CD4-positive, alpha-beta memory T cell (primary cell): Measurements from ENCODE around the gene WDFY2. TPM values are rescaled to one million over a fixed set of nuclear protein-coding genes. Genes with fewer than 3 reads are reported as not detected.
A peak's percentile ranks its signal among the peaks of the same experiment; 100 is the strongest.
"Not testable (repeated sequence)": the region's sequence is repeated elsewhere in the genome, so short reads cannot be mapped to it uniquely, and the experiment has no call there.

Experiments used
- CTCF ChIA-PET: fragments of 350-600 bp; sonication (Branson Sonifier 250); formaldehyde crosslinking; loops from one replicate; lab custom pipeline; 2021; ENCODE audit warnings: inconsistent platforms; ENCODE audit not compliant: partially characterized antibody; lab: Charles Lee
- POLR2A ChIA-PET: fragments of 350-600 bp; sonication (Branson Sonifier 250); formaldehyde crosslinking; loops from one replicate; lab custom pipeline; 2021; ENCODE audit not compliant: partially characterized antibody; lab: Charles Lee
- DNase-seq, 5 donors: peaks; one replicate each; pipeline versions ENCODE4 v3.0.0 to v3.0.0-alpha.2; 2020 to 2022; ENCODE audit warnings: mixed read lengths in 1 of 5
- H3K27ac ChIP-seq: one replicate; pipeline ENCODE4 v1.7.0; 2013; ENCODE audit warnings: low read depth, low read length
- H3K27me3 ChIP-seq: 2 replicates; pipeline ENCODE4 v1.7.0; 2013; ENCODE audit warnings: mild to moderate bottlenecking, low read length, moderate library complexity; ENCODE audit not compliant: insufficient read depth
- H3K36me3 ChIP-seq: 2 replicates; pipeline ENCODE4 v1.7.0; 2013; ENCODE audit warnings: mild to moderate bottlenecking, low read length, moderate library complexity; ENCODE audit not compliant: insufficient read depth
- H3K4me1 ChIP-seq: 2 replicates; pipeline ENCODE4 v1.7.0; 2013; ENCODE audit warnings: mild to moderate bottlenecking, low read length, moderate library complexity; ENCODE audit not compliant: insufficient read depth
- H3K4me3 ChIP-seq, 2 donors: one replicate each; pipeline ENCODE4 v1.7.0; 2013; ENCODE audit warnings: low read length in 2 of 2, mild to moderate bottlenecking in 1 of 2
- H3K9me3 ChIP-seq, 2 donors: one replicate each; pipeline ENCODE4 v1.7.0; 2013; ENCODE audit warnings: low read length in 2 of 2, control low read depth in 1 of 2; ENCODE audit not compliant: control insufficient read depth in 1 of 2
- H3K27ac Mint-ChIP-seq, 7 donors: one replicate each; pipeline ENCODE4 v1.8.0; 2020 to 2021; ENCODE audit warnings: mixed read lengths in 7 of 7, mild to moderate bottlenecking in 6 of 7, inconsistent platforms in 3 of 7, moderate library complexity in 3 of 7
- H3K27me3 Mint-ChIP-seq, 2 donors: one replicate each; pipeline ENCODE4 v1.8.0; 2020 to 2021; ENCODE audit warnings: mixed read lengths in 2 of 2
- H3K36me3 Mint-ChIP-seq, 2 donors: one replicate each; pipeline ENCODE4 v1.8.0; 2020 to 2021; ENCODE audit warnings: mixed read lengths in 2 of 2, inconsistent platforms in 1 of 2, mild to moderate bottlenecking in 1 of 2
- H3K4me1 Mint-ChIP-seq, 4 donors: one replicate each; pipeline ENCODE4 v1.8.0; 2020 to 2021; ENCODE audit warnings: mixed read lengths in 4 of 4, mild to moderate bottlenecking in 1 of 4
- H3K4me3 Mint-ChIP-seq, 8 donors: one replicate each; pipeline ENCODE4 v1.8.0; 2020 to 2021; ENCODE audit warnings: mixed read lengths in 8 of 8, mild to moderate bottlenecking in 7 of 8, moderate library complexity in 6 of 8, inconsistent platforms in 3 of 8
- H3K9me3 Mint-ChIP-seq, 8 donors: one replicate each; pipeline ENCODE4 v1.8.0; 2020 to 2021; ENCODE audit warnings: mixed read lengths in 8 of 8, mild to moderate bottlenecking in 5 of 8, inconsistent platforms in 3 of 8, moderate library complexity in 1 of 8
- intact Hi-C: fragments of 100-400 bp; cut with micrococcal nuclease; formaldehyde crosslinking; loops from one replicate; pipeline ENCODE4 v1.15.1; 2023
- polyA plus RNA-seq, 2 donors: library from polyadenylated mRNA; unstranded; fragments of 300-500 nt; fragmentation: Illumina TruSeq; gene quantifications; one replicate each; pipeline ENCODE4 v1.2.3, GENCODE V29; 2021
- total RNA-seq, 2 experiments: library from RNA; stranded (reverse); gene quantifications; one replicate each; pipeline ENCODE4 v1.2.3, GENCODE V29; 2021

The WDFY2 gene
- total and polyA plus RNA-seq, 4 experiments from 2014 or later: 3.8 to 21.8 (median 14.5) TPM

DNA sequence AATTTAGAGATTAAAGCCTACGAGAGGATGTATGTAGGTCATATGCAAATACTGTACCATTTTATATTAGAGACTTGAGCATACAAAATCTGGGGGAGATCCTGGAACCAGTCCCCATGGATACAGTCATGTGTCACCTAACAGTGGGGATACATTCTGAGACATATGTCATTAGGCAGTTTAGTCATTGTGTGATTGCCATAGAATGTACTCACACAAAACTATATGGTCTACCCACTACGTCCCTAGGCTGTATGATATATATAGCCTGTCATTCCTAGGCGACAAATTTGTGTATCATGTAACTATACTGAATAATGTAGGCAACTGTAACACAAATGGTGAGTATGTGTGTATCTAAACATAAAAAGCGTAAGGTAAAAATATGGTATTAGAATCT is 62.8 kb downstream of the WDFY2 start:
- no peak for DNase-seq
- H3K36me3 Mint-ChIP-seq: peaks cover 9 to 18% of the 10 kb centered on the region in 2 donors
- POLR2A ChIA-PET: interaction anchor here (1.2 to 4.3 kb wide), 5 partner anchors 12 to 195 kb away, joined by 3 to 66 read pairs (median 4); partner anchors contain the start of gene INTS6
- H3K27me3 Mint-ChIP-seq: no peaks in the 10 kb centered on the region
- peak overlapping the region in 3 of 8 donors; percentile 84 to 89 (median 85) for H3K4me3 Mint-ChIP-seq
- intact Hi-C loops: loop anchor here (5.0 kb wide), 1 partner anchor 195 kb away; the partner anchor contains the start of gene INTS6
- Histone ChIP-seq H3K9me3 (no peaks in the 10 kb centered on the region), H3K4me1 (peaks cover 51% of the 10 kb centered on the region), H3K36me3 (no peaks in the 10 kb centered on the region), H3K27ac (peak overlapping the region; percentile 74), H3K4me3 (no peak overlapping the region), H3K27me3 (no peaks in the 10 kb centered on the region)
- peaks cover 52 to 69% (median 57%) of the 10 kb centered on the region in 4 donors for H3K4me1 Mint-ChIP-seq
- H3K9me3 Mint-ChIP-seq: peaks cover 0 to 4% (median 0%) of the 10 kb centered on the region in 8 donors
- CTCF ChIA-PET: interaction anchor here (1.2 to 2.0 kb wide), 2 partner anchors 62 to 168 kb away, joined by 3 to 5 read pairs; no protein-coding TSS in a partner anchor
- peak overlapping the region; percentile 97 to 100 (median 98) for H3K27ac Mint-ChIP-seq

DNA sequence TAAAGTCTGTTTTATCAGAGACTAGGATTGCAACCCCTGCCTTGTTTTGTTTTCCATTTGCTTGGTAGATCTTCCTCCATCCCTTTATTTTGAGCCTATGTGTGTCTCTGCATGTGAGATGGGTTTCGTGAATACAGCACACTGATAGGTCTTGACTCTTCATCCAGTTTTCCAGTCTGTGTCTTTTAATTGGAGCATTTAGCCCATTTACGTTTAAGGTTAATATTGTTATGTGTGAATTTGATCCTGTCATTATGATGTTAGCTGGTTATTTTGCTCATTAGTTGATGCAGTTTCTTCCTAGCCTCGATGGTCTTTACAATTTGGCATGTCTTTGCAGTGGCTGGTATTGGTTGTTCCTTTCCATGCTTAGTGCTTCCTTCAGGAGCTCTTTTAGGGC is 67.9 kb downstream of the WDFY2 start:
- CTCF ChIA-PET, H3K36me3 ChIP-seq, H3K27ac Mint-ChIP-seq, POLR2A ChIA-PET, H3K27me3 Mint-ChIP-seq, DNase-seq, intact Hi-C loops, H3K27ac ChIP-seq, H3K4me1 ChIP-seq, H3K4me3 ChIP-seq, H3K4me3 Mint-ChIP-seq, H3K27me3 ChIP-seq, H3K9me3 ChIP-seq: not testable (repeated sequence)
- Mint-ChIP-seq H3K9me3 (peaks cover 0 to 33% (median 21%) of the 10 kb centered on the region in 8 donors), H3K4me1 (peaks cover 16 to 41% (median 28%) of the 10 kb centered on the region in 4 donors), H3K36me3 (peaks cover 23 to 41% of the 10 kb centered on the region in 2 donors)

DNA sequence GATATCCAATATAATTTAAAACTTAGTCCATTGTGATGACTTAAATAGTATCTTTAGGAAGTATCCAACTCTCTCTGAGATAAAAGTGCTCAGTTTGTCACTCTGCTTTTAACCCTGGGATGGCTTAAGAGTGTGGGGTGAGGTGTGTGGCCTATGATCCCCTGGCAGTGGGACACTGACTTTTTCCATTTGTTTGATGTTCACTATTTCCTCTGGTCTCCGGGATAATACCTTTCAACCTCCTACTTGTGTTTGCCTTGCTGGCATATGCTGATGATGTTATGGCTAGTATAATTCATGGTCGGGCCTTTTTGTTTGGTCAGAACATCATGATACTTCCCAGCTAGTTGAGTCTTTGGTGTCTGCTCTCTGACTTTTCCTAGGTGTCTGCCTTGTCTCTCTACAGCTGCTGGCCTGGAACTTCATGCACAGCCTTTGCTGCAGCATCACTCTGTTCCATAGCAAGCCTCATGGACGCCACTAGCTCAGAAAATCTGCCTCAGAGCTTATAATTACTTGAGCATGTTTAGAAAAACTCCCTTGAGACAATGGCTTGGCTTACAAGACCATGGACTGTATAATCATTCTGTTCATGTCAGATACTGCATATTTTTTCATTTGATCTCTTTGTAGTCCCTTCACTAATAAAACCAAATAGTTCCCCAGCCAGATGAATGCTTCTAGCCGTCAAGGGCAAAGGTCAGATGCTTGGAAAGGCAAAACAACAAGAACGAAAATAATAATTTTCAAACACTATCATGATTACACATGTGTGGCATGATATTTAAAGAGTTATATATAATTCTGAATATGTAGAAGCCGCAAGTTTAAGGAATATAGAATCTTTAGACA is 75.2 kb downstream of the WDFY2 start:
- no peaks in the 10 kb centered on the region for H3K27me3 ChIP-seq
- no peaks in the 10 kb centered on the region for H3K4me1 ChIP-seq
- no peaks in the 10 kb centered on the region for H3K36me3 ChIP-seq
- peaks cover 5 to 33% (median 18%) of the 10 kb centered on the region in 8 donors for H3K9me3 Mint-ChIP-seq
- H3K4me3 Mint-ChIP-seq: peak overlapping the region in 1 of 8 donors; percentile 41
- intact Hi-C loops: no loop called here
- H3K27ac Mint-ChIP-seq: peak overlapping the region in 1 of 7 donors; percentile 47
- H3K27ac ChIP-seq: no peak overlapping the region
- H3K4me3 ChIP-seq: no peak overlapping the region
- ChIA-PET POLR2A (interaction anchor here (1.0 kb wide), 1 partner anchor 45 kb away, joined by 3 read pairs; no protein-coding TSS in a partner anchor), CTCF (no interaction called here)
- H3K4me1 Mint-ChIP-seq: peaks cover 10 to 30% (median 11%) of the 10 kb centered on the region in 4 donors
- no peaks in the 10 kb centered on the region for H3K27me3 Mint-ChIP-seq
- no peak for DNase-seq
- peaks cover 26 to 48% of the 10 kb centered on the region in 2 donors for H3K36me3 Mint-ChIP-seq
- no peaks in the 10 kb centered on the region for H3K9me3 ChIP-seq

DNA sequence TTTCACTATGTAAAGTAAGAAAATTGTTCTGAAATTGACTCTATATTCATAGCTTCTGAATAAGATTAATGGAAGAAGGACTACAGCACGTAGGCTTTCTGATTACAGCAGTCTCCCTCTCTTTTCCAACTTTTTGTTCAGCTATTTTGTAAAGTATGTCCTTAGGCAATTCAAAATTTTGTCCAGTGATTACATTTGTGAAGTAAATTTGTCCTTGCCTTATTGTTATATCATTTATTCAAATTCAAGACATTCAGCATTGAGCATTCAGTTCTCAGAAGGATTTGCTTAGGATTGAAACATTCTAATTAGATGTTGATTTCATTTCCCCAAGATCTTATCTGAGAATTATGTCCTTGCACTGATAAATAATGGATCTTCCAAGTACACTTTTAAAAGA is 76.6 kb downstream of the WDFY2 start:
- ChIA-PET POLR2A (no interaction called here), CTCF (no interaction called here)
- Histone ChIP-seq H3K27me3 (no peaks in the 10 kb centered on the region), H3K36me3 (no peaks in the 10 kb centered on the region), H3K4me3 (no peak overlapping the region), H3K4me1 (no peaks in the 10 kb centered on the region), H3K27ac (no peak overlapping the region), H3K9me3 (no peaks in the 10 kb centered on the region)
- no peaks in the 10 kb centered on the region for H3K27me3 Mint-ChIP-seq
- no peak for DNase-seq
- peaks cover 18 to 37% of the 10 kb centered on the region in 2 donors for H3K36me3 Mint-ChIP-seq
- peaks cover 3 to 22% (median 11%) of the 10 kb centered on the region in 8 donors for H3K9me3 Mint-ChIP-seq
- H3K4me3 Mint-ChIP-seq: no peak overlapping the region
- peaks cover 12 to 26% (median 14%) of the 10 kb centered on the region in 4 donors for H3K4me1 Mint-ChIP-seq
- intact Hi-C loops: no loop called here
- no peak overlapping the region for H3K27ac Mint-ChIP-seq

DNA sequence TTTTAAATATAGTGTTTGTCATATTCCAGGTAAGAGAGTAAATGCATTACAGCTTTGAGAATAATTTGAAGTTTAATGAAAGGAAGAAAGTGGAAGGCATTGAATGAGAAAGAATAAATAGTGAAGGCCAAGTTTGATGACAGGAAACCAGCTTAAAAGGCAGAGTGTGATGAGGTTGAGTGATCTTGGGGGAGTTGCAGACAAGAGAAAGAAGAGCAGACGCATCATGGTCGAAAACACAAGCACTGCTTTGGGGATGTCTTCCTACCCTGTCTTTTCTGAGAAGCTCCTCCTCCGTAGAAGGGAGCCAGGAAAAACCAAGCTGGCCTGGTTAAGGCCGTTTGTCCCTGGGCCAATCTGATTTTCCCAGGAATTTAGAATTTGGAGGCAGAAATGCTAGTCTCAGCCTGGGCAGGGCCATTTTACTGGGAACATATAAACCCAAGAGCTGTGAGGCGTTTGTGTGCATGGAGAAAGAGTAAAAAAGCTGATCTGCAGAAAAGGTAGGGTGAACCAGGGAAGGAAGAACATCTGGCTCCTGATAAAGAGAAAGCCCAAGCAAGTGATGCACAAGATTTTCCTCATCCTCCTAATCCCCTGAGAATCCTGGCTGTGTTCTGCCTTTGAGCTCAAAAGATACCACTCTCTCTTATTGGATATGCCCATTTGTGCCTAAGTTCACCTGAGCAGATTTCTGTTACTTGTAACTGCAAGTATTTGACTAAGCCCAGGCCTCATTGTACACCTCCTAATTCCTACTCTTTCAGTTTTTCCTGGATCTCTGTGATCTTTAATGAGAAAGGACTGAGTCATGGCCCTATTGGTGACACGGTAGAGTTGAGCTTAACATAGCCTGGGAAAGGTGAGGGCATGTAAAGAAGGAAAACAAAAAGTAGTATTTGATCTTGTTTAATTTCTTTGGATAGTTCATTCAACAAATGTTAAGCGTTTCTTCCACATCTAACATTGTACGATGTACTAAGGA is 80.0 kb downstream of the WDFY2 start:
- no peaks in the 10 kb centered on the region for H3K27me3 Mint-ChIP-seq
- no peak for DNase-seq

DNA sequence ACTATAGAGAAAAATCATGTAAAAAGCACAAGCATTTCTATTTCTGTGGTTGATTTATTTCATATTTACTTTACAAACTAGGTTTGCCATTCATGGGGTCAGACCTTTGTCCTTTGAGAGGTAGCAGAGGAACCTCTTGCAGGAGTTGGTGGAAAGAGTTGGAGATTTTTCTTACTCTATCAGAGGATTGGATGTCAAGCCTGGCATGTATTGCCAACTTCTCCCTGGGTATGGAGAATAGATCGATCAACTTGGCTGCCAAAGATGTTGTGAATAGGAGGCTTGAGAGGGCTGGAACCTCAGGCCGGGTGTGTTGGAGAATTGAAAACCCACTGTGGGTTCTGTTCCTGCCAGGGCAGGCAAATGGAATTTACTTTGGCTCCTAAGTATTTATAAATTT is 81.2 kb downstream of the WDFY2 start:
- intact Hi-C loops: no loop called here
- Mint-ChIP-seq H3K4me3 (no peak overlapping the region), H3K27me3 (no peaks in the 10 kb centered on the region), H3K27ac (peak overlapping the region in 2 of 7 donors; percentile 30 to 42), H3K9me3 (no peaks in the 10 kb centered on the region), H3K36me3 (peaks cover 16 to 28% of the 10 kb centered on the region in 2 donors), H3K4me1 (peaks cover 22 to 32% (median 31%) of the 10 kb centered on the region in 4 donors)
- Histone ChIP-seq H3K27ac (no peak overlapping the region), H3K4me1 (no peaks in the 10 kb centered on the region), H3K4me3 (no peak overlapping the region), H3K36me3 (no peaks in the 10 kb centered on the region), H3K27me3 (no peaks in the 10 kb centered on the region), H3K9me3 (no peaks in the 10 kb centered on the region)
- DNase-seq: no peak
- ChIA-PET POLR2A (interaction anchor here (0.7 kb wide), 1 partner anchor 212 kb away, joined by 3 read pairs; the partner anchor contains the start of gene INTS6), CTCF (interaction anchor here (0.8 kb wide), 1 partner anchor 92 kb away, joined by 3 read pairs; no protein-coding TSS in a partner anchor)

More for the DNA sequence above, 80.0 kb downstream of the WDFY2 start:
- no peak overlapping the region for H3K4me3 Mint-ChIP-seq
- Histone ChIP-seq H3K27ac (no peak overlapping the region), H3K4me1 (no peaks in the 10 kb centered on the region), H3K27me3 (no peaks in the 10 kb centered on the region), H3K9me3 (no peaks in the 10 kb centered on the region), H3K36me3 (no peaks in the 10 kb centered on the region), H3K4me3 (no peak overlapping the region)
- ChIA-PET POLR2A (interaction anchor here (0.8 kb wide), 1 partner anchor 19 kb away, joined by 3 read pairs; no protein-coding TSS in a partner anchor), CTCF (interaction anchor here (0.8 kb wide), 1 partner anchor 94 kb away, joined by 3 read pairs; no protein-coding TSS in a partner anchor)
- intact Hi-C loops: no loop called here
- no peaks in the 10 kb centered on the region for H3K9me3 Mint-ChIP-seq
- peaks cover 17 to 30% (median 26%) of the 10 kb centered on the region in 4 donors for H3K4me1 Mint-ChIP-seq
- peaks cover 16 to 25% of the 10 kb centered on the region in 2 donors for H3K36me3 Mint-ChIP-seq
- peak overlapping the region in 3 of 7 donors; percentile 6 to 60 (median 49) for H3K27ac Mint-ChIP-seq
